Endothelial cell of umbilical vein (primary cell): ENCODE results near the gene TMEM208. TPM values are rescaled to one million over a fixed set of nuclear protein-coding genes. Genes with fewer than 3 reads are reported as not detected.

ENCODE experiments used
- BruUV-seq: library from RNA; stranded (reverse); fragments of 400-500 nt; replicated peaks from 2 replicates; lab custom pipeline; 2021; lab: Mats Ljungman, UMichigan
- CTCF ChIA-PET: fragments of 300-600, 350-600 bp; sonication (Branson Sonifier 250); formaldehyde crosslinking; loops from one replicate; lab custom pipeline; 2021; ENCODE audit warnings: antibody characterized with exemption, inconsistent platforms; lab: Charles Lee
- POLR2A ChIA-PET: fragments of 300-600, 350-600 bp; sonication (Branson Sonifier 250); formaldehyde crosslinking; loops from one replicate; lab custom pipeline; 2021; ENCODE audit warnings: antibody characterized with exemption, inconsistent platforms; lab: Charles Lee
- DNase-seq: peaks from one replicate; pipeline ENCODE4 v3.0.0-alpha.2; 2011; ENCODE audit warnings: low read depth, low spot score
- FAIRE-seq: peaks from 2 replicates; lab custom pipeline; 2011; peaks lifted over from hg19 to GRCh38; lab: Jason Lieb, UNC
- H2AFZ ChIP-seq: 2 replicates; pipeline ENCODE4 v1.6.0; 2012; ENCODE audit warnings: low read depth, low read length, control low read depth, inconsistent platforms
- H3K27ac ChIP-seq: 2 replicates; pipeline ENCODE4 v1.5.1; 2011; ENCODE audit warnings: low read depth, mild to moderate bottlenecking, control low read depth, low read length, moderate library complexity; ENCODE audit not compliant: insufficient read depth
- H3K27me3 ChIP-seq, 2 experiments: 2 replicates each; pipeline versions ENCODE4 v1.6.0 to v1.6.1; 2011; ENCODE audit warnings: low read length in 2 of 2, mixed read lengths in 1 of 2; ENCODE audit not compliant: control insufficient read depth in 2 of 2, insufficient read depth in 2 of 2
- H3K36me3 ChIP-seq, 2 experiments: 2 replicates in 1 of 2; 3 replicates in 1 of 2; pipeline ENCODE4 v1.5.1; 2011; ENCODE audit warnings: low read length in 2 of 2, mild to moderate bottlenecking in 1 of 2, moderate library complexity in 1 of 2; ENCODE audit not compliant: control insufficient read depth in 2 of 2, insufficient read depth in 2 of 2; ENCODE audit errors: extremely low read depth in 1 of 2
- H3K4me1 ChIP-seq: 3 replicates; pipeline ENCODE4 v1.5.1; 2011; ENCODE audit warnings: mild to moderate bottlenecking, low read length; ENCODE audit not compliant: control insufficient read depth, insufficient read depth; ENCODE audit errors: extremely low read depth
- H3K4me2 ChIP-seq: 2 replicates; pipeline ENCODE4 v1.6.1; 2011; ENCODE audit warnings: low read length, control low read depth, mixed read lengths; ENCODE audit not compliant: insufficient read depth
- H3K4me3 ChIP-seq, 3 experiments: fragments of 200-600 bp in 1 of 3; sonication (generic), shearing (Covaris generic) in 1 of 3; replicated peaks in 1 of 3; 2 replicates each; pipeline ENCODE4 v1.5.1; 2011 to 2016; ENCODE audit warnings: control low read depth in 3 of 3, low read length in 3 of 3, mild to moderate bottlenecking in 2 of 3, inconsistent platforms in 1 of 3, low read depth in 1 of 3, moderate library complexity in 1 of 3; ENCODE audit not compliant: insufficient read depth in 1 of 3
- H3K79me2 ChIP-seq: 2 replicates; pipeline ENCODE4 v1.6.0; 2012; ENCODE audit warnings: low read length, inconsistent platforms; ENCODE audit not compliant: control insufficient read depth, insufficient read depth
- H3K9ac ChIP-seq: replicated peaks from 2 replicates; pipeline ENCODE3; 2011; ENCODE audit warnings: low read length, control low read depth; ENCODE audit not compliant: insufficient read depth; ENCODE audit errors: extremely low read depth
- H3K9me1 ChIP-seq: replicated peaks from 3 replicates; pipeline ENCODE4 v1.6.0; 2011; ENCODE audit warnings: mild to moderate bottlenecking, low read length; ENCODE audit not compliant: control insufficient read depth, insufficient read depth; ENCODE audit errors: extremely low read depth
- H3K9me3 ChIP-seq: replicated peaks from 2 replicates; pipeline ENCODE4 v1.5.1; 2012; ENCODE audit warnings: low read length, inconsistent platforms; ENCODE audit not compliant: control insufficient read depth, insufficient read depth
- H4K20me1 ChIP-seq: replicated peaks from 2 replicates; pipeline ENCODE3; 2011; ENCODE audit warnings: mild to moderate bottlenecking, low read length; ENCODE audit not compliant: control insufficient read depth, insufficient read depth; ENCODE audit errors: extremely low read depth
- CTCF ChIP-seq, 2 donors: IDR thresholded peaks; 1 replicate in 1 of 2; 2 replicates in 1 of 2; pipeline ENCODE4 v1.5.1; 2011; ENCODE audit warnings: low read length in 2 of 2, mild to moderate bottlenecking in 2 of 2, moderate library complexity in 2 of 2, control low read depth in 1 of 2, inconsistent platforms in 1 of 2, low read depth in 1 of 2; ENCODE audit not compliant: insufficient read depth in 1 of 2; ENCODE audit errors: extremely low read depth in 1 of 2
- EZH2 ChIP-seq: IDR thresholded peaks from 2 replicates; pipeline ENCODE4 v1.6.1; 2012; ENCODE audit warnings: borderline replicate concordance, low read depth, mild to moderate bottlenecking, moderate library complexity, low read length, inconsistent platforms; ENCODE audit not compliant: severe bottlenecking
- FOS ChIP-seq: IDR thresholded peaks from 2 replicates; pipeline ENCODE4 v1.6.1; 2011; ENCODE audit warnings: mild to moderate bottlenecking, low read length, moderate library complexity, borderline replicate concordance; ENCODE audit not compliant: insufficient read depth
- GATA2 ChIP-seq: IDR thresholded peaks from 2 replicates; pipeline ENCODE4 v1.7.0; 2011; ENCODE audit warnings: low read depth, mild to moderate bottlenecking, moderate library complexity, mixed read lengths, low read length; ENCODE audit not compliant: insufficient read length, insufficient read depth
- JUN ChIP-seq: IDR thresholded peaks from 2 replicates; pipeline ENCODE4 v1.6.1; 2011; ENCODE audit warnings: borderline replicate concordance, low read depth; ENCODE audit not compliant: insufficient read length, insufficient read depth
- MYC ChIP-seq: IDR thresholded peaks from one replicate; pipeline ENCODE4 v1.6.1; 2011; ENCODE audit warnings: mild to moderate bottlenecking, low read depth, low read length
- POLR2A ChIP-seq: IDR thresholded peaks from 2 replicates; pipeline ENCODE4 v1.6.1; 2012; ENCODE audit warnings: low read depth, mild to moderate bottlenecking, control low read depth, low read length
- POLR2AphosphoS5 ChIP-seq: IDR thresholded peaks from 2 replicates; pipeline ENCODE4 v1.6.1; 2012; ENCODE audit warnings: low read depth, mild to moderate bottlenecking, control low read depth, low read length, moderate library complexity; ENCODE audit not compliant: insufficient read depth
- dilution Hi-C: fragments of 300-500 bp; cut with MboI; formaldehyde crosslinking; loops from one replicate; pipeline ENCODE4 v1.15.0; 2019; ENCODE audit warnings: low sequenced_read_pairs; ENCODE audit not compliant: extremely low pct_ligation_motif_present
- intact Hi-C: fragments of 100-400 bp; cut with micrococcal nuclease; formaldehyde crosslinking; loops from one replicate; pipeline ENCODE4 v1.10.0; 2022
- polyA plus RNA-seq, 4 experiments: library from polyadenylated mRNA; depleted of rRNA in 3 of 4; stranded (reverse) in 3 of 4; unstranded in 1 of 4; fragments of >200 nt; gene quantifications; 2 replicates each; pipeline versions ENCODE4 v1.2.1 to v1.2.3, GENCODE V29; 2011 to 2012; ENCODE audit warnings: missing spikeins in 1 of 4
- total RNA-seq: library from RNA; stranded (reverse); gene quantifications from 2 replicates; pipeline ENCODE4 v1.2.3, GENCODE V29; 2021

Gene TMEM208
- total and polyA plus RNA-seq, 2 donors (not counting 3 experiments of a cell fraction or from before 2014, with no cell fraction given), result 35.3 to 94.0 TPM

GRCh38 chr16:67277294-67277998 is 50.5 kb downstream of the TMEM208 start:
- Histone ChIP-seq H3K79me2 (peaks cover 9% of the 10 kb centered on the region), H3K4me2 (peak overlapping the region; percentile 59), H3K4me3 (no peak overlapping the region), H4K20me1 (no peaks in the 10 kb centered on the region), H3K9me1 (no peaks in the 10 kb centered on the region), H3K9ac (peak overlapping the region; percentile 25), H3K9me3 (no peaks in the 10 kb centered on the region), H3K36me3 (peaks cover 0 to 3% of the 10 kb centered on the region in 2 experiments), H2AFZ (no peak overlapping the region), H3K27ac (peak overlapping the region; percentile 78), H3K4me1 (peaks cover 21% of the 10 kb centered on the region), H3K27me3 (no peaks in the 10 kb centered on the region)
- CTCF ChIA-PET, result interaction anchor here (0.7 to 3.5 kb wide), 14 partner anchors 8 to 154 kb away, joined by 3 to 35 read pairs (median 4); partner anchors contain the start of genes FHOD1, HSD11B2, KCTD19 and LRRC36
- peak; percentile 87 for DNase-seq
- TF ChIP-seq GATA2, result no peak
- peak; percentile 55 for TF ChIP-seq POLR2AphosphoS5
- TF ChIP-seq POLR2A, result no peak
- TF ChIP-seq CTCF (IDR thresholded peaks at IDR 0.05; ENCODE audit: extremely low read depth in 1 of 2, insufficient read depth in 1 of 2, low read depth in 1 of 2, low read length in 2 of 2), result no peak
- TF ChIP-seq JUN, result peak; percentile 51
- peak; percentile 93 for TF ChIP-seq FOS
- TF ChIP-seq MYC, result no peak
- no peak for TF ChIP-seq EZH2
- POLR2A ChIA-PET, result interaction anchor here (0.6 to 1.3 kb wide), 5 partner anchors 17 to 874 kb away, joined by 3 to 5 read pairs (median 3); partner anchors contain the start of genes FHOD1 and TMEM208
- dilution Hi-C loops (no loop called here), intact Hi-C loops (loop anchor here (1.0 to 5.0 kb wide), 3 partner anchors 9 to 190 kb away; no protein-coding TSS in a partner anchor)
- BruUV-seq, result no TSS peak
- FAIRE-seq, result no peak
